K562 (cell line): ENCODE measurements around the gene RWDD3. TPM values are rescaled to one million over a fixed set of nuclear protein-coding genes. Genes with fewer than 3 reads are reported as not detected.

ENCODE experiments used
- ATAC-seq: fragments of 200-7000 bp; cut with Tn5 transposase; 3 replicates; pipeline ENCODE4 v1.9.1; 2020; ENCODE audit warnings: moderate library complexity
- BruUV-seq: library from RNA; stranded (reverse); fragments of 400-500 nt; replicated peaks from 2 replicates; lab custom pipeline; 2021; lab: Mats Ljungman, UMichigan
- CTCF ChIA-PET: fragments of 300-600 bp; formaldehyde crosslinking; extraction: SDS; loops from one replicate; lab custom pipeline; 2021; ENCODE audit warnings: low intra/inter-chr PET ratio; lab: Yijun Ruan, JAX
- POLR2A ChIA-PET: fragments of 300-600, 350-650 bp; sonication (Branson Sonifier 250); formaldehyde crosslinking; extraction: SDS; loops from one replicate; lab custom pipeline; 2021; ENCODE audit warnings: antibody characterized with exemption, inconsistent platforms; lab: Yijun Ruan, JAX
- DNase-seq, 4 experiments: peaks; one replicate each; pipeline versions ENCODE4 v3.0.0 to v3.0.0-alpha.2; 2011 to 2018; ENCODE audit warnings: low spot score in 3 of 4, mixed read lengths in 3 of 4; ENCODE audit errors: extremely low read depth in 1 of 4
- FAIRE-seq: peaks from 2 replicates; lab custom pipeline; 2011; peaks lifted over from hg19 to GRCh38; lab: Jason Lieb, UNC
- H2AFZ ChIP-seq: 2 replicates; pipeline ENCODE4 v1.6.0; 2011; ENCODE audit warnings: low read depth, low read length, control low read depth, inconsistent platforms
- H3K27ac ChIP-seq: fragments of 200-600 bp; 3 replicates; pipeline ENCODE4 v1.8.0; 2011; ENCODE audit warnings: low read depth, mild to moderate bottlenecking, control low read depth, inconsistent platforms, low read length, moderate library complexity, mixed read lengths; ENCODE audit errors: extremely low read depth
- H3K27me3 ChIP-seq, 2 experiments: fragments of 300-600 bp in 1 of 2; 2 replicates in 1 of 2; 3 replicates in 1 of 2; pipeline versions ENCODE4 v1.6.0 to v1.8.0; 2011; ENCODE audit warnings: inconsistent platforms in 2 of 2, low read length in 2 of 2, mild to moderate bottlenecking in 1 of 2, mixed read lengths in 1 of 2, moderate library complexity in 1 of 2; ENCODE audit not compliant: control insufficient read depth in 2 of 2, insufficient read depth in 2 of 2
- H3K36me3 ChIP-seq: fragments of 300-600 bp; 3 replicates; pipeline ENCODE4 v1.8.0; 2011; ENCODE audit warnings: mild to moderate bottlenecking, low read length, inconsistent platforms; ENCODE audit not compliant: control insufficient read depth, insufficient read depth
- H3K4me1 ChIP-seq, 2 experiments: fragments of 200-600 bp in 1 of 2; replicated peaks in 1 of 2; 2 replicates in 1 of 2; 3 replicates in 1 of 2; pipeline versions ENCODE4 v1.5.1 to v1.8.0; 2011; ENCODE audit warnings: inconsistent platforms in 2 of 2, low read length in 2 of 2, mild to moderate bottlenecking in 1 of 2, mixed read lengths in 1 of 2, moderate library complexity in 1 of 2; ENCODE audit not compliant: control insufficient read depth in 2 of 2, insufficient read depth in 2 of 2
- H3K4me2 ChIP-seq: 2 replicates; pipeline ENCODE4 v1.6.1; 2011; ENCODE audit warnings: low read length, control low read depth, inconsistent platforms, mixed read lengths; ENCODE audit not compliant: insufficient read depth
- H3K4me3 ChIP-seq: fragments of 200-600 bp; sonication (generic), shearing (Covaris generic); 2 replicates; pipeline ENCODE4 v1.5.1; 2016; ENCODE audit warnings: control low read depth, inconsistent platforms
- H3K79me2 ChIP-seq: fragments of 200-600 bp; 3 replicates; pipeline ENCODE4 v1.8.0; 2011; ENCODE audit warnings: low read length, inconsistent platforms; ENCODE audit not compliant: control insufficient read depth, insufficient read depth
- H3K9ac ChIP-seq, 2 experiments: 2 replicates each; pipeline versions ENCODE4 v1.6.0 to v1.6.1; 2011; ENCODE audit warnings: low read depth in 2 of 2, low read length in 2 of 2, control low read depth in 1 of 2, inconsistent platforms in 1 of 2, mild to moderate bottlenecking in 1 of 2, mixed read lengths in 1 of 2; ENCODE audit not compliant: insufficient read depth in 1 of 2
- H3K9me1 ChIP-seq: one replicate; pipeline ENCODE4 v1.6.0; 2011; ENCODE audit warnings: inconsistent platforms, mild to moderate bottlenecking, low read length, moderate library complexity; ENCODE audit not compliant: control insufficient read depth, insufficient read depth
- H3K9me3 ChIP-seq: replicated peaks from 2 replicates; pipeline ENCODE4 v1.5.1; 2011; ENCODE audit warnings: low read depth, low read length, inconsistent platforms; ENCODE audit not compliant: control insufficient read depth, insufficient read depth
- H4K20me1 ChIP-seq: replicated peaks from 2 replicates; pipeline ENCODE4 v1.6.1; 2011; ENCODE audit warnings: low read length, inconsistent platforms, mixed read lengths; ENCODE audit not compliant: control insufficient read depth, insufficient read depth
- BHLHE40 ChIP-seq: IDR thresholded peaks from 2 replicates; pipeline ENCODE4 v1.6.1; 2011; ENCODE audit warnings: low read length, improper control_type of control experiment
- CXXC5 ChIP-seq: fragments of 250-450 bp; sonication (Bioruptor Pico); IDR thresholded peaks from 2 replicates; pipeline ENCODE4 v1.8.0; 2022; ENCODE audit warnings: inconsistent platforms, mild to moderate bottlenecking, moderate library complexity
- GABPB1 ChIP-seq: sonication (generic); formaldehyde crosslinking; IDR thresholded peaks from 2 replicates; pipeline ENCODE4 v1.8.0; 2022; ENCODE audit warnings: mild to moderate bottlenecking, missing genetic modification reagents
- HNRNPK ChIP-seq: fragments of 200-400 bp; formaldehyde crosslinking; IDR thresholded peaks from one replicate; pipeline ENCODE4 v1.6.1; 2018; ENCODE audit warnings: mild to moderate bottlenecking, low read depth, low read length; ENCODE audit not compliant: poor library complexity, severe bottlenecking
- POLR3A ChIP-seq: IDR thresholded peaks from 2 replicates; pipeline ENCODE4 v1.6.1; 2011; ENCODE audit warnings: borderline replicate concordance, mild to moderate bottlenecking, moderate library complexity; ENCODE audit not compliant: insufficient read length, insufficient read depth; ENCODE audit errors: extremely low read depth
- STAT5A ChIP-seq: IDR thresholded peaks from 2 replicates; pipeline ENCODE4 v1.6.1; 2012; ENCODE audit warnings: low read length, inconsistent platforms, borderline replicate concordance
- TBP ChIP-seq: optimal IDR thresholded peaks from 2 replicates; pipeline ENCODE3; 2011; ENCODE audit warnings: low read depth, low read length, improper control_type of control experiment
- TOE1 ChIP-seq, 2 experiments: fragments of 450-650 bp in 1 of 2; sonication (generic) in 1 of 2; formaldehyde crosslinking in 1 of 2; IDR thresholded peaks; 2 replicates each; pipeline versions ENCODE4 v1.7.1 to v1.8.0; 2016 to 2022; ENCODE audit warnings: borderline replicate concordance in 2 of 2, mild to moderate bottlenecking in 2 of 2, antibody characterized with exemption in 1 of 2, inconsistent platforms in 1 of 2, low read depth in 1 of 2, missing genetic modification reagents in 1 of 2, moderate library complexity in 1 of 2
- ZEB2 ChIP-seq: fragments of 450-650 bp; IDR thresholded peaks from 2 replicates; pipeline ENCODE4 v1.6.1; 2016
- ZNF253 ChIP-seq: fragments of 250-450 bp; sonication (Bioruptor Pico); conservative IDR thresholded peaks from 2 replicates; pipeline ENCODE4 v1.6.1; 2021; ENCODE audit warnings: mild to moderate bottlenecking
- WGBS: fragments of 100-300 bp; shearing (Covaris generic); methylation state at CpG from one replicate; pipeline ENCODE4 v1.1.6; 2016; ENCODE audit warnings: low coverage, mixed read lengths; ENCODE audit not compliant: insufficient coverage; ENCODE audit errors: missing lambda C conversion rate; 5-methylcytosine and 5-hydroxymethylcytosine counted together
- in situ Hi-C: fragments of 300-500 bp; cut with MboI; formaldehyde crosslinking; loops from 4 replicates; pipeline ENCODE4 v1.15.0; 2018; ENCODE audit warnings: inconsistent platforms, mixed read lengths
- intact Hi-C: fragments of 100-400 bp; cut with micrococcal nuclease; formaldehyde crosslinking; loops from 2 replicates; pipeline ENCODE4 v1.14.2; 2022
- polyA plus RNA-seq, 8 experiments: library from polyadenylated mRNA; depleted of rRNA in 4 of 8; stranded (reverse) in 5 of 8; unstranded in 3 of 8; fragments of >200 nt; fragmentation: Nextera tagmentation in 2 of 8; fragmentation: Illumina TruSeq in 1 of 8; extraction: Ambion mirVana in 2 of 8; extraction: Trizol in 1 of 8; gene quantifications; 2 replicates each; pipeline versions ENCODE4 v1.2.1 to v1.2.3, GENCODE V29; 2011 to 2014; ENCODE audit warnings: inconsistent platforms in 1 of 8, missing spikeins in 1 of 8
- total RNA-seq, 7 experiments: library from RNA; depleted of rRNA in 6 of 7; stranded (reverse); fragments of >200 nt in 6 of 7; fragmentation: Illumina TruSeq in 2 of 7; extraction: Trizol in 2 of 7; gene quantifications; 2 replicates each; pipeline versions ENCODE4 v1.2.1 to v1.2.3, GENCODE V29; 2011 to 2021; ENCODE audit warnings: low replicate concordance in 1 of 7
- TF ChIP-seq, protein P1 (sequence below): fragments of 450-650 bp; IDR thresholded peaks from 2 replicates; pipeline ENCODE4 v1.6.1; 2016; ENCODE audit warnings: mild to moderate bottlenecking
- TF ChIP-seq, protein P2 (sequence below): fragments of 250-450 bp; sonication (Bioruptor Pico); IDR thresholded peaks from 2 replicates; pipeline ENCODE4 v1.5.0; 2021; ENCODE audit warnings: mild to moderate bottlenecking, borderline replicate concordance
- TF ChIP-seq, protein P3 (sequence below): fragments of 250-450 bp; sonication (Bioruptor Pico); IDR thresholded peaks from 2 replicates; pipeline ENCODE4 v1.4.0; 2020; ENCODE audit warnings: mild to moderate bottlenecking, moderate library complexity

The RWDD3 gene
- total and polyA plus RNA-seq, 9 of the 15 experiments (the other 6 are each of a cell fraction or from before 2014, with no cell fraction given), result 21.6 to 65.0 (median 34.9) TPM

DNA sequence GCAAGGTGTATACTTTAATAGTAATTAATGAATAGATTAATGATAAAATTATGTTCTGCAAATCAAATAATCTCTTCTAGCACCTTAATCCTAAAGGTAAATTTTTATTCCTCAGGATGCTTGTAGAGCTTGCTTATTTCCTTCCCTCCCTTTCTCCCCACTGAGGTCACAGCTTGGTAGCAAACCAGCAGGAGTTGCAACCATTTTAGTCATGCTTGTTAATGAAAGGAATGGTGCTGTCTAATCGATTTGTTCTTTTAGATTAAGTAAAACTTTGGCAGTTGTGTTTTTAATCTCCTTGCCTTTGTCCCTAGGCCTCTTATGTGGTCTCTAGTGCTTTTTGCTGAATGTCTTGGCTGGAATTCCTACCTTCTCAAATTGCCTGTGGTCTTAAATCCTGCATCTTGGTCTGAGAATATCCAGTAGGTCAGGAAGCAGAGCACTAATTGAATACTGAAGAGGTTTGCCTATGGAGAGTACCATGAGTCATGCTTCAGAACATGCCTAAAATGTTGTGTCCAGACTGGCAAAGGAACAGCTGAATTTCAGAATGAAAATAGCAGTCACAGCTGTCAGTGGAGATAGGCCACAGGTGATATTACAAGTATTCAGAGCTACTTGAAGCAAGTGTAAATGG is 36.3 kb upstream of the RWDD3 start:
- Histone ChIP-seq H3K36me3 (no peaks in the 10 kb centered on the region), H3K27ac (no peak overlapping the region), H3K9ac (no peak overlapping the region), H4K20me1 (no peaks in the 10 kb centered on the region), H3K79me2 (no peaks in the 10 kb centered on the region), H3K4me1 (peaks cover 0 to 2% of the 10 kb centered on the region in 2 experiments; a peak in 1 of 5 replicates), H2AFZ (no peak overlapping the region), H3K4me2 (no peak overlapping the region), H3K9me3 (no peaks in the 10 kb centered on the region; the same call in 1 of the 2 replicates), H3K4me3 (no peak overlapping the region), H3K9me1 (no peaks in the 10 kb centered on the region), H3K27me3 (no peaks in the 10 kb centered on the region)
- ChIA-PET CTCF (no interaction called here), POLR2A (no interaction called here)
- FAIRE-seq (no peak), ATAC-seq (no peak; the same call in 2 of the 3 replicates), DNase-seq (peak in 1 of 4 experiments; percentile 13)
- no peak for TF ChIP-seq TBP
- TF ChIP-seq HNRNPK, result no peak
- TF ChIP-seq ZEB2, result no peak
- TF ChIP-seq BHLHE40, result no peak
- TF ChIP-seq POLR3A, result no peak
- TF ChIP-seq, protein P1, sequence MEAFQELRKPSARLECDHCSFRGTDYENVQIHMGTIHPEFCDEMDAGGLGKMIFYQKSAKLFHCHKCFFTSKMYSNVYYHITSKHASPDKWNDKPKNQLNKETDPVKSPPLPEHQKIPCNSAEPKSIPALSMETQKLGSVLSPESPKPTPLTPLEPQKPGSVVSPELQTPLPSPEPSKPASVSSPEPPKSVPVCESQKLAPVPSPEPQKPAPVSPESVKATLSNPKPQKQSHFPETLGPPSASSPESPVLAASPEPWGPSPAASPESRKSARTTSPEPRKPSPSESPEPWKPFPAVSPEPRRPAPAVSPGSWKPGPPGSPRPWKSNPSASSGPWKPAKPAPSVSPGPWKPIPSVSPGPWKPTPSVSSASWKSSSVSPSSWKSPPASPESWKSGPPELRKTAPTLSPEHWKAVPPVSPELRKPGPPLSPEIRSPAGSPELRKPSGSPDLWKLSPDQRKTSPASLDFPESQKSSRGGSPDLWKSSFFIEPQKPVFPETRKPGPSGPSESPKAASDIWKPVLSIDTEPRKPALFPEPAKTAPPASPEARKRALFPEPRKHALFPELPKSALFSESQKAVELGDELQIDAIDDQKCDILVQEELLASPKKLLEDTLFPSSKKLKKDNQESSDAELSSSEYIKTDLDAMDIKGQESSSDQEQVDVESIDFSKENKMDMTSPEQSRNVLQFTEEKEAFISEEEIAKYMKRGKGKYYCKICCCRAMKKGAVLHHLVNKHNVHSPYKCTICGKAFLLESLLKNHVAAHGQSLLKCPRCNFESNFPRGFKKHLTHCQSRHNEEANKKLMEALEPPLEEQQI, result no peak
- TF ChIP-seq, protein P2, sequence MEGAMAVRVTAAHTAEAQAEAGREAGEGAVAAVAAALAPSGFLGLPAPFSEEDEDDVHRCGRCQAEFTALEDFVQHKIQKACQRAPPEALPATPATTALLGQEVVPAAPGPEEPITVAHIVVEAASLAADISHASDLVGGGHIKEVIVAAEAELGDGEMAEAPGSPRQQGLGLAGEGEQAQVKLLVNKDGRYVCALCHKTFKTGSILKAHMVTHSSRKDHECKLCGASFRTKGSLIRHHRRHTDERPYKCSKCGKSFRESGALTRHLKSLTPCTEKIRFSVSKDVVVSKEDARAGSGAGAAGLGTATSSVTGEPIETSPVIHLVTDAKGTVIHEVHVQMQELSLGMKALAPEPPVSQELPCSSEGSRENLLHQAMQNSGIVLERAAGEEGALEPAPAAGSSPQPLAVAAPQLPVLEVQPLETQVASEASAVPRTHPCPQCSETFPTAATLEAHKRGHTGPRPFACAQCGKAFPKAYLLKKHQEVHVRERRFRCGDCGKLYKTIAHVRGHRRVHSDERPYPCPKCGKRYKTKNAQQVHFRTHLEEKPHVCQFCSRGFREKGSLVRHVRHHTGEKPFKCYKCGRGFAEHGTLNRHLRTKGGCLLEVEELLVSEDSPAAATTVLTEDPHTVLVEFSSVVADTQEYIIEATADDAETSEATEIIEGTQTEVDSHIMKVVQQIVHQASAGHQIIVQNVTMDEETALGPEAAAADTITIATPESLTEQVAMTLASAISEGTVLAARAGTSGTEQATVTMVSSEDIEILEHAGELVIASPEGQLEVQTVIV (CRISPR knock-in tag), result no peak
- TF ChIP-seq ZNF253 (CRISPR knock-in tag), result no peak
- TF ChIP-seq, protein P3, sequence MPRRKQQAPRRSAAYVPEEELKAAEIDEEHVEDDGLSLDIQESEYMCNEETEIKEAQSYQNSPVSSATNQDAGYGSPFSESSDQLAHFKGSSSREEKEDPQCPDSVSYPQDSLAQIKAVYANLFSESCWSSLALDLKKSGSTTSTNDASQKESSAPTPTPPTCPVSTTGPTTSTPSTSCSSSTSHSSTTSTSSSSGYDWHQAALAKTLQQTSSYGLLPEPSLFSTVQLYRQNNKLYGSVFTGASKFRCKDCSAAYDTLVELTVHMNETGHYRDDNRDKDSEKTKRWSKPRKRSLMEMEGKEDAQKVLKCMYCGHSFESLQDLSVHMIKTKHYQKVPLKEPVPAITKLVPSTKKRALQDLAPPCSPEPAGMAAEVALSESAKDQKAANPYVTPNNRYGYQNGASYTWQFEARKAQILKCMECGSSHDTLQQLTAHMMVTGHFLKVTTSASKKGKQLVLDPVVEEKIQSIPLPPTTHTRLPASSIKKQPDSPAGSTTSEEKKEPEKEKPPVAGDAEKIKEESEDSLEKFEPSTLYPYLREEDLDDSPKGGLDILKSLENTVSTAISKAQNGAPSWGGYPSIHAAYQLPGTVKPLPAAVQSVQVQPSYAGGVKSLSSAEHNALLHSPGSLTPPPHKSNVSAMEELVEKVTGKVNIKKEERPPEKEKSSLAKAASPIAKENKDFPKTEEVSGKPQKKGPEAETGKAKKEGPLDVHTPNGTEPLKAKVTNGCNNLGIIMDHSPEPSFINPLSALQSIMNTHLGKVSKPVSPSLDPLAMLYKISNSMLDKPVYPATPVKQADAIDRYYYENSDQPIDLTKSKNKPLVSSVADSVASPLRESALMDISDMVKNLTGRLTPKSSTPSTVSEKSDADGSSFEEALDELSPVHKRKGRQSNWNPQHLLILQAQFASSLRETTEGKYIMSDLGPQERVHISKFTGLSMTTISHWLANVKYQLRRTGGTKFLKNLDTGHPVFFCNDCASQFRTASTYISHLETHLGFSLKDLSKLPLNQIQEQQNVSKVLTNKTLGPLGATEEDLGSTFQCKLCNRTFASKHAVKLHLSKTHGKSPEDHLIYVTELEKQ, result no peak
- no peak for TF ChIP-seq GABPB1 (CRISPR knock-in tag)
- TF ChIP-seq TOE1 (IDR thresholded peaks at IDR 0.05; ENCODE audit: borderline replicate concordance), result no peak
- TF ChIP-seq TOE1 (CRISPR knock-in tag; IDR thresholded peaks at IDR 0.05; ENCODE audit: borderline replicate concordance, low read depth), result no peak
- no peak for TF ChIP-seq STAT5A
- TF ChIP-seq CXXC5 (CRISPR knock-in tag), result no peak
- in situ Hi-C loops, result no loop called here
- intact Hi-C loops, result no loop called here
- no TSS peak for BruUV-seq
- 6% methylated on average over 1 of the region's 1 CpG for WGBS
